GM12801 (cell line): ENCODE data around the gene CRB3.

ENCODE experiments used
- TF ChIP-seq, protein P1 (sequence below): IDR thresholded peaks from one replicate; pipeline ENCODE4 v1.5.1; 2011; ENCODE audit warnings: control low read depth; ENCODE audit not compliant: insufficient read length; ENCODE audit errors: extremely low read depth

Gene CRB3

DNA sequence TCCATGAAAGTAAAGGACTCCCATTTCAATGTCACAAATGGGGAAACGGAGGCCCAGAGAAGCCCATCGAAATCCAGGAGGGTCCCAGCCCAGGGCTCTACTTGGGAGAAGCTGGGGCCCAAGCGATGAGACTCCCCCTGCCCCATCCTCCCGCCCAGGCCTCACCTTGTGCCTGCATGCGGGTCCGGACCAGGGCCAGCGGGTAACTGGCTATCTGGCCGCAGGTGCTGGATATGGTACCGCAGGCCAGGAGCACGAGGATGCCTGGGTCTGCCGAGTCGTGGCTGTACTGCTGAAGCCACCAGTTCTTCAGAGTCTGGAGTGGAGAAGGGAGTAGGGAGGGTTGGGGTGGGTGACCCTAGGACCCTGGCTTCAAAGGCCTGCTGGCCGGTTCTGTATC is 20.1 kb upstream of the CRB3 start:
- TF ChIP-seq, protein P1, sequence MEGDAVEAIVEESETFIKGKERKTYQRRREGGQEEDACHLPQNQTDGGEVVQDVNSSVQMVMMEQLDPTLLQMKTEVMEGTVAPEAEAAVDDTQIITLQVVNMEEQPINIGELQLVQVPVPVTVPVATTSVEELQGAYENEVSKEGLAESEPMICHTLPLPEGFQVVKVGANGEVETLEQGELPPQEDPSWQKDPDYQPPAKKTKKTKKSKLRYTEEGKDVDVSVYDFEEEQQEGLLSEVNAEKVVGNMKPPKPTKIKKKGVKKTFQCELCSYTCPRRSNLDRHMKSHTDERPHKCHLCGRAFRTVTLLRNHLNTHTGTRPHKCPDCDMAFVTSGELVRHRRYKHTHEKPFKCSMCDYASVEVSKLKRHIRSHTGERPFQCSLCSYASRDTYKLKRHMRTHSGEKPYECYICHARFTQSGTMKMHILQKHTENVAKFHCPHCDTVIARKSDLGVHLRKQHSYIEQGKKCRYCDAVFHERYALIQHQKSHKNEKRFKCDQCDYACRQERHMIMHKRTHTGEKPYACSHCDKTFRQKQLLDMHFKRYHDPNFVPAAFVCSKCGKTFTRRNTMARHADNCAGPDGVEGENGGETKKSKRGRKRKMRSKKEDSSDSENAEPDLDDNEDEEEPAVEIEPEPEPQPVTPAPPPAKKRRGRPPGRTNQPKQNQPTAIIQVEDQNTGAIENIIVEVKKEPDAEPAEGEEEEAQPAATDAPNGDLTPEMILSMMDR = no peak

DNA sequence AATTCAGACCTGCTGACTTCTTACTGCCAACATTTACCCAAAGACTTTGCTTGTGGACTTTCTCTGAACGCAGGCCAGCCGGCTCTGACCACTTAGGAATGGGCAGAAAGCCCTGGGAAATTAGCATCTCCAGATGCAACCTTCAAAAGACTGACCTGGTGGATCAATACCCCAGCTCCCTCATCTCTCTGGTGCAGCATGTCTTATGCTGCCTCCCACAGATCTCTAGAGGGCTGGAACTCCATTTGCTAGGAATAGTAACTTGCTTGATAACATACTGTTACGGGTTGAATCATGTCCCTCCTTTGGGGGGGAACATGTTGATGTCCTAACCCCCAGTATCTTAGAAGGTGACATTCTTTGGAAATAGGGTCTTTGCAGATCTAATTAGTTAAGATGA is 17.6 kb upstream of the CRB3 start:
- TF ChIP-seq, protein P1 = no peak

- TF ChIP-seq, protein P1 = no peak
These were observed 16.0 kb upstream of the CRB3 start for GRCh38 chr19:6448045-6448444.

DNA sequence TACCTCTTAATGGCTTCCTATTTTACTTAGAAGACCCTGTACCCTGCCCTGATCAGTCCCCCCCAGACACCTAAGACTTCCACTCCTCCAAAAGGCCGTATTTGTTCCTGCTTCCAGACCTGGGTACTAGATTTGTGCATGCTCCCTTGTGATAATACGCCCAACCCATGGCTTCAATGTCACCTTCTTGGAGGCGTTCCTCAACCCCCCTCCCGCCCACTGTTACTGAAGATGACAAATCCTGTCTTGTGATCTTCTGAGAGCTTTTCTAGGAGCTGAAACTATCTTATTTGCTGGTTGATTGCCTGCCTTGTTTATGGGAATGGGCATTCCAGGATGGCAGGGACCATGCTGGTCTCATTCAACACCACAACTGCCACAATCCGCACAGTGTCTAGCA is 13.9 kb upstream of the CRB3 start:
- TF ChIP-seq, protein P1 = no peak

DNA sequence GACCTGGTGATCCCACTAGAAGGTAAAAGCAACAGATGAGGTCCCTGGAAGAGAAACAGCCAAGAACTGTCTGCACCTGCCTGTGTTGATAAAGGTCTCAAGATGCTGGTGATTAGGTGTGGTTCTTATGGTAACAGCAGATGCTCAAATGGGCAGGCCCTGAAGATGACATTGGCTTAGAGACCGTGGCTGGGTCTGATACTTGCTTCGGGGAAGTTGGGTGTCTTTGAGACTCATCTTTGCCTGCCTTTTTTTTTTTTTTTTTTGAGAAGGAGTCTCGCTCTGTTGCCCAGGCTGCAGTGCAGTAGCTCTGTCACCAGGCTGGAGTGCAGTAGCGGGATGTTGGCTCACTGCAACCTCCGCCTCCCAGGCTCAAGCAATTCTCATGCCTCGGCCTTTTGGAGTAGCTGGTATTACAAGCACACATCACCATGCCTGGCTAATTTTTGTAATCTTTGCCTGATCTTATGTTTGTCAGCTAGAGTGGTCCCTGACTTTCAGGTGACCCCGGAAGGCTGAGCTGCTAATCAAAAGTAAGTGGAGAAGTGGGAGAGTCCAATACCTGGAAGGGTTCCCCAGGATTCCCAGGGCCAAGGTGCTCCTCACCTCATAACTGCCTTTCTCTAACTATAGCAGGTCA is 12.4 kb upstream of the CRB3 start:
- TF ChIP-seq, protein P1 = no peak

GRCh38 chr19:6452223-6452614 is 11.9 kb upstream of the CRB3 start:
- TF ChIP-seq, protein P1 = no peak

DNA sequence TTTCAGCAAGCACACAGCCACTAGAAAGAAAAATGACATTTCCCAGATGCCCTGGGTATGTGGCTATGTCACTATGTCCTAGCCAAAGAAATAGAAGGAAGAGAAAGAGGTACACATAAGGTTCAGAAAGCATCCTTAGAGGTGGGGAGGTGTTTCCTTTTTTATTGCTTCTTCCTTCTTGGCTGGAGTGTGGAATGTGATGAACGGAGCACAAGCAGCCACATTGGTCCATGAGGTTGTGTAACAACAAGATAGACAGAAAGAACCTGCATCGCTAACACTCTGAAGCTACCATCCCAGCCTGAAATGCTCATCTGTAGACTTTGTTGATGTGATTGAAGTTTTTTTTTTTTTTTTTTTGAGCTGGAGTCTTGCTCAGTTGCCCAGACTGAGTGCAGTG is 11.2 kb upstream of the CRB3 start:
- TF ChIP-seq, protein P1 = no peak
